H1 (cell line): ENCODE measurements around the gene MRPS17.

ENCODE experiments used
- MAX ChIP-seq: IDR thresholded peaks from 2 replicates; pipeline ENCODE4 v1.6.1; 2012; ENCODE audit warnings: inconsistent platforms
- POLR2A ChIP-seq, 2 experiments: IDR thresholded peaks; 1 replicate in 1 of 2; 2 replicates in 1 of 2; pipeline ENCODE4 v1.6.1; 2011; ENCODE audit warnings: low read depth in 2 of 2, low read length in 2 of 2, mild to moderate bottlenecking in 2 of 2; ENCODE audit errors: control extremely low read depth in 1 of 2
- ZNF274 ChIP-seq: IDR thresholded peaks from 2 replicates; pipeline ENCODE4 v1.7.0; 2012; ENCODE audit warnings: low read length, borderline replicate concordance; ENCODE audit errors: extremely low read depth
- TF ChIP-seq, protein P1 (sequence below), 3 experiments: IDR thresholded peaks; 1 replicate in 2 of 3; 2 replicates in 1 of 3; pipeline versions ENCODE4 v1.5.1 to v1.6.1; 2011; ENCODE audit warnings: low read length in 3 of 3, mild to moderate bottlenecking in 3 of 3, inconsistent platforms in 2 of 3, low read depth in 1 of 3, moderate library complexity in 1 of 3; ENCODE audit not compliant: insufficient read depth in 1 of 3; ENCODE audit errors: control extremely low read depth in 1 of 3

GRCh38 chr7:55953707-55954475 lies 2.2 kb downstream of the MRPS17 start:
- TF ChIP-seq, protein P1, sequence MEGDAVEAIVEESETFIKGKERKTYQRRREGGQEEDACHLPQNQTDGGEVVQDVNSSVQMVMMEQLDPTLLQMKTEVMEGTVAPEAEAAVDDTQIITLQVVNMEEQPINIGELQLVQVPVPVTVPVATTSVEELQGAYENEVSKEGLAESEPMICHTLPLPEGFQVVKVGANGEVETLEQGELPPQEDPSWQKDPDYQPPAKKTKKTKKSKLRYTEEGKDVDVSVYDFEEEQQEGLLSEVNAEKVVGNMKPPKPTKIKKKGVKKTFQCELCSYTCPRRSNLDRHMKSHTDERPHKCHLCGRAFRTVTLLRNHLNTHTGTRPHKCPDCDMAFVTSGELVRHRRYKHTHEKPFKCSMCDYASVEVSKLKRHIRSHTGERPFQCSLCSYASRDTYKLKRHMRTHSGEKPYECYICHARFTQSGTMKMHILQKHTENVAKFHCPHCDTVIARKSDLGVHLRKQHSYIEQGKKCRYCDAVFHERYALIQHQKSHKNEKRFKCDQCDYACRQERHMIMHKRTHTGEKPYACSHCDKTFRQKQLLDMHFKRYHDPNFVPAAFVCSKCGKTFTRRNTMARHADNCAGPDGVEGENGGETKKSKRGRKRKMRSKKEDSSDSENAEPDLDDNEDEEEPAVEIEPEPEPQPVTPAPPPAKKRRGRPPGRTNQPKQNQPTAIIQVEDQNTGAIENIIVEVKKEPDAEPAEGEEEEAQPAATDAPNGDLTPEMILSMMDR (IDR thresholded peaks at IDR 0.05; ENCODE audit: control extremely low read depth in 1 of 3, insufficient read depth in 1 of 3, low read depth in 1 of 3, low read length in 3 of 3), result no peak
- TF ChIP-seq MAX (no peak), POLR2A (IDR thresholded peaks at IDR 0.05; ENCODE audit: control extremely low read depth in 1 of 2, low read depth in 2 of 2, low read length in 2 of 2) (0 out of 3 replicates have a peak, but pooled peaks of 1 of the 2 experiments have one; percentile 20), ZNF274 (no peak)
